ENCODE data around the gene PRRT1B. TPM values are rescaled to one million over a fixed set of nuclear protein-coding genes. Genes with fewer than 3 reads are reported as not detected.

Gene PRRT1B
- total RNA-seq, 1 experiment from 2014 or later = 1.2 TPM

GRCh38 chr9:131522257-131523085 lies 22.9 kb upstream of the PRRT1B start:
- TF ChIP-seq ZNF317 (CRISPR knock-in tag; IDR thresholded peaks at IDR 0.05; ENCODE audit: borderline replicate concordance, low read depth) (no peak), ZNF512 (CRISPR knock-in tag; IDR thresholded peaks at IDR 0.05; ENCODE audit: borderline replicate concordance) (no peak), ZNF263 (CRISPR knock-in tag; IDR thresholded peaks at IDR 0.05; ENCODE audit: low read depth) (no peak)
- TF ChIP-seq, protein P1, sequence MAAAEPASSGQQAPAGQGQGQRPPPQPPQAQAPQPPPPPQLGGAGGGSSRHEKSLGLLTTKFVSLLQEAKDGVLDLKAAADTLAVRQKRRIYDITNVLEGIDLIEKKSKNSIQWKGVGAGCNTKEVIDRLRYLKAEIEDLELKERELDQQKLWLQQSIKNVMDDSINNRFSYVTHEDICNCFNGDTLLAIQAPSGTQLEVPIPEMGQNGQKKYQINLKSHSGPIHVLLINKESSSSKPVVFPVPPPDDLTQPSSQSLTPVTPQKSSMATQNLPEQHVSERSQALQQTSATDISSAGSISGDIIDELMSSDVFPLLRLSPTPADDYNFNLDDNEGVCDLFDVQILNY (CRISPR knock-in tag; IDR thresholded peaks at IDR 0.05) = no peak
- H3K9me3 Mint-ChIP-seq = no peaks in the 10 kb centered on the region
- no peaks in the 10 kb centered on the region for H3K4me1 Mint-ChIP-seq
- H3K4me3 Mint-ChIP-seq = no peak overlapping the region
- peaks cover 64% of the 10 kb centered on the region for H3K36me3 Mint-ChIP-seq
- H3K27me3 Mint-ChIP-seq (ENCODE audit: low read depth) = no peaks in the 10 kb centered on the region
- H3K27ac Mint-ChIP-seq = no peak overlapping the region
- no peak for ATAC-seq
- DNase-seq (ENCODE audit: low spot score) = no peak
- ChIA-PET CTCF (interaction anchor here (0.6 to 1.1 kb wide), 3 partner anchors 24 to 187 kb away, joined by 3 read pairs; no protein-coding TSS in a partner anchor), POLR2A (no interaction called here)

- ATAC-seq (no peak), DNase-seq (ENCODE audit: low spot score) (no peak)
- Mint-ChIP-seq H3K4me3 (no peak overlapping the region), H3K4me1 (no peaks in the 10 kb centered on the region), H3K27me3 (ENCODE audit: low read depth) (no peaks in the 10 kb centered on the region), H3K36me3 (peaks cover 61% of the 10 kb centered on the region), H3K27ac (no peak overlapping the region), H3K9me3 (no peaks in the 10 kb centered on the region)
- ChIA-PET CTCF (interaction anchor here (0.6 to 0.7 kb wide), 2 partner anchors 23 to 187 kb away, joined by 3 read pairs; no protein-coding TSS in a partner anchor), POLR2A (no interaction called here)
- TF ChIP-seq, protein P2, sequence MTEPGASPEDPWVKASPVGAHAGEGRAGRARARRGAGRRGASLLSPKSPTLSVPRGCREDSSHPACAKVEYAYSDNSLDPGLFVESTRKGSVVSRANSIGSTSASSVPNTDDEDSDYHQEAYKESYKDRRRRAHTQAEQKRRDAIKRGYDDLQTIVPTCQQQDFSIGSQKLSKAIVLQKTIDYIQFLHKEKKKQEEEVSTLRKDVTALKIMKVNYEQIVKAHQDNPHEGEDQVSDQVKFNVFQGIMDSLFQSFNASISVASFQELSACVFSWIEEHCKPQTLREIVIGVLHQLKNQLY (CRISPR knock-in tag; IDR thresholded peaks at IDR 0.05) = no peak
- peak; percentile 33; the same call in 1 of the 2 replicates for TF ChIP-seq ATF1 (CRISPR knock-in tag; IDR thresholded peaks at IDR 0.05)
Measured at GRCh38 chr9:131523086-131523388, 22.3 kb upstream of the PRRT1B start.

GRCh38 chr9:131523451-131524435 lies 21.6 kb upstream of the PRRT1B start:
- H3K4me1 Mint-ChIP-seq = no peaks in the 10 kb centered on the region
- DNase-seq (ENCODE audit: low spot score) (no peak), ATAC-seq (no peak; the same call in 1 of the 2 replicates)
- H3K27ac Mint-ChIP-seq = no peak overlapping the region; the same call in 1 of the 2 replicates
- H3K4me3 Mint-ChIP-seq = no peak overlapping the region
- CTCF ChIA-PET = interaction anchor here (0.6 to 0.7 kb wide), 3 partner anchors 23 to 188 kb away, joined by 3 to 5 read pairs (median 3); no protein-coding TSS in a partner anchor
- POLR2A ChIA-PET = no interaction called here
- TF ChIP-seq ZBTB43 (CRISPR knock-in tag; IDR thresholded peaks at IDR 0.05) (no peak), IRF2 (CRISPR knock-in tag; IDR thresholded peaks at IDR 0.05; ENCODE audit: borderline replicate concordance, low read depth) (no peak), ATF3 (CRISPR knock-in tag; conservative IDR thresholded peaks at IDR 0.05) (no peak), TEAD1 (CRISPR knock-in tag; IDR thresholded peaks at IDR 0.05) (no peak), GABPB1 (CRISPR knock-in tag; IDR thresholded peaks at IDR 0.05) (no peak), ZNF671 (CRISPR knock-in tag; IDR thresholded peaks at IDR 0.05) (no peak), MAX (CRISPR knock-in tag; IDR thresholded peaks at IDR 0.05) (no peak)
- no peaks in the 10 kb centered on the region for H3K27me3 Mint-ChIP-seq (ENCODE audit: low read depth)
- no peaks in the 10 kb centered on the region for H3K9me3 Mint-ChIP-seq
- H3K36me3 Mint-ChIP-seq = peaks cover 61% of the 10 kb centered on the region
